ENCODE measurements around the gene DGKE. TPM values are rescaled to one million over a fixed set of nuclear protein-coding genes. Genes with fewer than 3 reads are reported as not detected.

DGKE gene
- total RNA-seq (20.3 and 22.9 TPM in 2 replicates), polyA plus RNA-seq (4.9 and 6.4 TPM in 2 replicates), polyA minus RNA-seq (11.6 and 14.3 TPM in 2 replicates), Bru-seq, nascent RNA (percentile 84 among the genes with signal in this experiment), BruChase-seq, experiment 1, labeled RNA remaining after a 6-hour chase (percentile 75 among the genes with signal in this experiment), BruChase-seq, experiment 2, labeled RNA remaining after a 2-hour chase (percentile 93 among the genes with signal in this experiment)
- polyA plus RNA-seq (2011; cell fraction: cytosol; rRNA removed), result 2.0 and 2.8 TPM in 2 replicates
- 36.7 and 44.1 TPM in 2 replicates for polyA plus RNA-seq (2011; cell fraction: nucleus; rRNA removed)
- 5.0 and 7.9 TPM in 2 replicates for polyA plus RNA-seq (2012)
- polyA minus RNA-seq (2011; cell fraction: cytosol; rRNA and poly(A)+ RNA removed), result 1.9 TPM
- 34.8 and 40.2 TPM in 2 replicates for polyA minus RNA-seq (2011; cell fraction: nucleus; rRNA and poly(A)+ RNA removed)
- long read RNA-seq, partial matches to known transcripts, result 1 of 10 reads
- long read RNA-seq, other reads (novel, unspliced or antisense), result 6 of 10 reads

DNA sequence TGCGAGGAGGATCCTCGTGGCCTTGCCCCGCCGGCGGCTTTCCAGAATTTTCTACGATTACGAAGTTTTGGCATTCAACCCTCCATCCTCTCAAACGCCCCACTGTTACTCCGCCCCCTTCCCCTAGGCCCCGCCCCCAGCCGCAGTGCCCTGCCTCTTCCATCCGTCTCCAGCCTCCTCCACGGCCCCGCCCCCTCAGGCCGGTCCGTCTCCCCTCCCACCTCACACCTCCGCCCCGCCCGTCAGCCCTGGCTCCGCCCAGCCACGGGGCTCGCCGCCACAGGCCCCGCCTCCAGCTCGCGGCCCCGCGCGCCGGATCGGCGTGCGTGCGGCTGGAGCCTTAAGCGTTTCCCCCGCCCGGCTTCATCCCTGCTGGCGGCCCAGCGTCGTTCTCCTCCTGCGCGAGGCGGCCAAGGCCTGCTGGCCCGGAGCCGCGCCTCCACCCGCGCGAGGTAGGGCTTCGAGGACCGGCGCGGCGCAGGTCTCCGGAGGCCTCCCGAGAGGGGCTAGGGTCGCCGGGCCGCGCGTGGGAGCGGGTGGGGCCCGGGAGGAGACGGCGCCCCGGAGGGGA, at the start of gene DGKE, which contains the start of gene C17orf67:
Gene DGKE (plus strand): TSS at position 343 of the 571 bp plus-strand sequence. CDS start 645 bp downstream, outside the sequence.
Gene C17orf67 (minus strand): TSS at position 112 of the 571 bp plus-strand sequence. CDS start 18,110 bp downstream, outside the sequence.
- intact Hi-C loops (cut with micrococcal nuclease) (loop anchor here (1.0 kb wide), 4 partner anchors 15 to 103 kb away; partner anchors contain the start of gene TRIM25), dilution Hi-C loops (cut with MboI; ENCODE audit: extremely low pct_ligation_motif_present, low sequenced_read_pairs) (no loop called here)
- H3K9me1 ChIP-seq (replicated peaks; ENCODE audit: control insufficient read depth, extremely low read depth, insufficient read depth, low read length), result no peaks in the 10 kb centered on the region
- H2AFZ ChIP-seq (ENCODE audit: low read depth, low read length), result peak within 1 kb of the TSS; percentile 84
- H4K20me1 ChIP-seq (replicated peaks; ENCODE audit: control insufficient read depth, extremely low read depth, insufficient read depth, low read length), result no peaks in the 10 kb centered on the region
- BruUV-seq (replicated peaks), result no TSS peak
- peak within 1 kb of the TSS; percentile 83 for H3K27ac ChIP-seq (ENCODE audit: insufficient read depth, low read depth, low read length)
- CTCF ChIA-PET, result interaction anchor here (0.6 to 7.8 kb wide), 7 partner anchors 8 to 894 kb away, joined by 3 to 71 read pairs (median 4); partner anchors contain the start of gene TRIM25
- H3K9me3 ChIP-seq (replicated peaks; ENCODE audit: control insufficient read depth, insufficient read depth, low read length), result no peaks in the 10 kb centered on the region
- H3K9ac ChIP-seq (replicated peaks; ENCODE audit: extremely low read depth, insufficient read depth, low read length), result peak within 1 kb of the TSS; percentile 83
- peaks cover 29% of the 10 kb centered on the region for H3K79me2 ChIP-seq (ENCODE audit: control insufficient read depth, insufficient read depth, low read length)
- TF ChIP-seq, protein P1, sequence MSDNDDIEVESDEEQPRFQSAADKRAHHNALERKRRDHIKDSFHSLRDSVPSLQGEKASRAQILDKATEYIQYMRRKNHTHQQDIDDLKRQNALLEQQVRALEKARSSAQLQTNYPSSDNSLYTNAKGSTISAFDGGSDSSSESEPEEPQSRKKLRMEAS (IDR thresholded peaks at IDR 0.05; ENCODE audit: insufficient read depth, insufficient read length), result peak; percentile 52
- TF ChIP-seq JUN (IDR thresholded peaks at IDR 0.05; ENCODE audit: borderline replicate concordance, insufficient read depth, insufficient read length, low read depth), result no peak
- TF ChIP-seq POLR2A (IDR thresholded peaks at IDR 0.05; ENCODE audit: low read depth, low read length), result peak; percentile 56
- TF ChIP-seq GATA2 (IDR thresholded peaks at IDR 0.05; ENCODE audit: insufficient read depth, insufficient read length, low read depth, low read length), result no peak
- TF ChIP-seq FOS (IDR thresholded peaks at IDR 0.05; ENCODE audit: borderline replicate concordance, insufficient read depth, low read length), result no peak
- TF ChIP-seq, protein P2, sequence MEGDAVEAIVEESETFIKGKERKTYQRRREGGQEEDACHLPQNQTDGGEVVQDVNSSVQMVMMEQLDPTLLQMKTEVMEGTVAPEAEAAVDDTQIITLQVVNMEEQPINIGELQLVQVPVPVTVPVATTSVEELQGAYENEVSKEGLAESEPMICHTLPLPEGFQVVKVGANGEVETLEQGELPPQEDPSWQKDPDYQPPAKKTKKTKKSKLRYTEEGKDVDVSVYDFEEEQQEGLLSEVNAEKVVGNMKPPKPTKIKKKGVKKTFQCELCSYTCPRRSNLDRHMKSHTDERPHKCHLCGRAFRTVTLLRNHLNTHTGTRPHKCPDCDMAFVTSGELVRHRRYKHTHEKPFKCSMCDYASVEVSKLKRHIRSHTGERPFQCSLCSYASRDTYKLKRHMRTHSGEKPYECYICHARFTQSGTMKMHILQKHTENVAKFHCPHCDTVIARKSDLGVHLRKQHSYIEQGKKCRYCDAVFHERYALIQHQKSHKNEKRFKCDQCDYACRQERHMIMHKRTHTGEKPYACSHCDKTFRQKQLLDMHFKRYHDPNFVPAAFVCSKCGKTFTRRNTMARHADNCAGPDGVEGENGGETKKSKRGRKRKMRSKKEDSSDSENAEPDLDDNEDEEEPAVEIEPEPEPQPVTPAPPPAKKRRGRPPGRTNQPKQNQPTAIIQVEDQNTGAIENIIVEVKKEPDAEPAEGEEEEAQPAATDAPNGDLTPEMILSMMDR (IDR thresholded peaks at IDR 0.05; ENCODE audit: extremely low read depth in 1 of 2, insufficient read depth in 1 of 2, low read depth in 1 of 2, low read length in 2 of 2), result no peak
- TF ChIP-seq MYC (IDR thresholded peaks at IDR 0.05; ENCODE audit: low read depth, low read length), result no peak
- no peak for TF ChIP-seq EZH2 (IDR thresholded peaks at IDR 0.05; ENCODE audit: borderline replicate concordance, low read depth, low read length, severe bottlenecking)
- peak; percentile 79 for TF ChIP-seq POLR2AphosphoS5 (IDR thresholded peaks at IDR 0.05; ENCODE audit: insufficient read depth, low read depth, low read length)
- peaks cover 0 to 2% of the 10 kb centered on the region in 2 experiments for H3K36me3 ChIP-seq (ENCODE audit: control insufficient read depth in 2 of 2, extremely low read depth in 1 of 2, insufficient read depth in 2 of 2, low read length in 2 of 2)
- peak; percentile 97 for DNase-seq (ENCODE audit: low read depth, low spot score)
- POLR2A ChIA-PET, result interaction anchor here (0.6 to 1.8 kb wide), 4 partner anchors 34 to 1159 kb away, joined by 3 to 7 read pairs (median 6); partner anchors contain the start of gene TRIM25
- peak within 1 kb of the TSS; percentile 76 to 77 (median 77) for H3K4me3 ChIP-seq (replicated peaks in 1 of 3; ENCODE audit: insufficient read depth in 1 of 3, low read depth in 1 of 3, low read length in 3 of 3)
- H3K27me3 ChIP-seq (ENCODE audit: control insufficient read depth in 2 of 2, insufficient read depth in 2 of 2, low read length in 2 of 2), result no peaks in the 10 kb centered on the region
- H3K4me2 ChIP-seq (ENCODE audit: insufficient read depth, low read length), result peak within 1 kb of the TSS; percentile 81
- peak; percentile 85 for FAIRE-seq
- H3K4me1 ChIP-seq (ENCODE audit: control insufficient read depth, extremely low read depth, insufficient read depth, low read length), result peaks cover 45% of the 10 kb centered on the region

Measured in endothelial cell of umbilical vein (primary cell).